Measurements from ENCODE around the gene LMO3. TPM values are rescaled to one million over a fixed set of nuclear protein-coding genes. Genes with fewer than 3 reads are reported as not detected.

Gene LMO3
- total and polyA plus RNA-seq, 2 of the 8 experiments (the other 6 are each of a cell fraction or from before 2014, with no cell fraction given) = 4.7 to 16.7 TPM

DNA sequence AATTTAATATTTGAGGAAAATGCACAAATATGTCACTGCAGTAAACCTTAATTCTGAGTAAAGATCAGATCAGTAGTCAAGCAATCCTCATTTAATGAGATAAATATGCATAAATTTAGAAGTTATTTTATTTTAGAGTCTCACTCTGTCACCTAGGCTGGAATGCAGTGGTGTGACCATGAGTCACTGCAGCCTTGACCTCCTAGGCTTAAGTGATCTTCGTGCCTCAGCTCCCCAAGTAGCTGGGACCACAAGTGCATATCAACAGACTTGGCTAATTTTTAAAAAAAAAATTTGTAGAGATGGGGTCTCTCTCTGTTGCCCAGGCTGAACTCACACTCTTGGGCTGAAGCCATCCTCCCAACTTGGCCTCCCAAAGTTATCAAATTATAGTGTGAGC lies 41.3 kb downstream of the LMO3 start:
- Histone ChIP-seq H3K4me3 (ENCODE audit: extremely low read depth in 1 of 4, insufficient read depth in 2 of 4, low read depth in 3 of 4, low read length in 4 of 4) (no peak overlapping the region), H4K5ac (ENCODE audit: insufficient read length, low read depth, low read length) (no peak overlapping the region), H3K9me3 (ENCODE audit: insufficient read depth in 2 of 2, low read depth in 1 of 2, low read length in 1 of 2) (no peaks in the 10 kb centered on the region), H3K56ac (replicated peaks; ENCODE audit: insufficient read length, low read depth, low read length) (no peak overlapping the region), H3K18ac (ENCODE audit: extremely low read depth, low read length) (no peak overlapping the region), H2BK12ac (ENCODE audit: low read depth, low read length) (no peak overlapping the region), H3K4me2 (ENCODE audit: insufficient read depth in 1 of 2, low read depth in 2 of 2, low read length in 2 of 2) (no peak overlapping the region), H2AFZ (ENCODE audit: low read length) (no peak overlapping the region), H3K27me3 (replicated peaks in 1 of 4; ENCODE audit: control insufficient read depth in 3 of 4, extremely low read depth in 1 of 4, insufficient read depth in 3 of 4, low read length in 3 of 4) (no peaks in the 10 kb centered on the region), H4K91ac (replicated peaks; ENCODE audit: insufficient read length, low read length) (no peak overlapping the region), H2AK5ac (ENCODE audit: low read depth, low read length) (no peak overlapping the region), H3K4ac (replicated peaks; ENCODE audit: insufficient read length, low read depth, low read length) (no peak overlapping the region), H3K23me2 (ENCODE audit: low read depth, low read length) (no peaks in the 10 kb centered on the region), H2BK5ac (ENCODE audit: low read depth, low read length) (no peak overlapping the region), H2BK120ac (replicated peaks; ENCODE audit: low read depth, low read length) (no peak overlapping the region), H3K27ac (ENCODE audit: low read depth, low read length) (no peak overlapping the region), H3K9ac (replicated peaks in 1 of 4; ENCODE audit: extremely low read depth in 1 of 4, low read depth in 3 of 4, low read length in 3 of 4) (no peak overlapping the region), H4K8ac (ENCODE audit: extremely low read depth, insufficient read depth, low read length) (no peak overlapping the region; the same call in 1 of the 2 replicates), H3K23ac (ENCODE audit: insufficient read length) (no peak overlapping the region), H2BK15ac (ENCODE audit: low read length) (no peak overlapping the region), H3K36me3 (ENCODE audit: control insufficient read depth in 2 of 4, insufficient read depth in 4 of 4, low read length in 3 of 4) (no peaks in the 10 kb centered on the region), H4K20me1 (replicated peaks in 1 of 2; ENCODE audit: control insufficient read depth in 1 of 2, insufficient read depth in 2 of 2, low read length in 2 of 2) (no peaks in the 10 kb centered on the region), H3K79me2 (ENCODE audit: control insufficient read depth in 1 of 2, insufficient read depth in 2 of 2, low read length in 2 of 2) (no peaks in the 10 kb centered on the region), H2BK20ac (ENCODE audit: low read length) (no peak overlapping the region), H3K4me1 (replicated peaks in 1 of 4; ENCODE audit: control insufficient read depth in 3 of 4, insufficient read depth in 4 of 4, low read length in 3 of 4) (no peaks in the 10 kb centered on the region), H3K14ac (ENCODE audit: insufficient read length) (no peak overlapping the region), H3K79me1 (ENCODE audit: low read depth, low read length) (no peaks in the 10 kb centered on the region)
- DNase-seq (ENCODE audit: low read depth in 1 of 2, low spot score in 2 of 2) = no peak
- WGBS, 2 experiments (ENCODE audit: extremely low coverage in 1 of 2, insufficient coverage in 1 of 2, insufficient read length in 1 of 2, insufficient replicate concordance in 2 of 2, low coverage in 1 of 2, low lambda C conversion rate in 2 of 2, missing lambda C conversion rate in 1 of 2) = 94% methylated on average over 1 of the region's 1 CpG; no CpG with 5 or more reads in 1 of the 2 experiments
- ChIA-PET CTCF (ENCODE audit: partially characterized antibody) (interaction anchor here (0.9 kb wide), 1 partner anchor 9 kb away, joined by 3 read pairs; no protein-coding TSS in a partner anchor), POLR2A (ENCODE audit: partially characterized antibody) (no interaction called here)
- FAIRE-seq = no peak

Measured in H1 (cell line).